ENCODE data around the gene DNASE1L3. TPM values are rescaled to one million over a fixed set of nuclear protein-coding genes. Genes with fewer than 3 reads are reported as not detected.

Gene DNASE1L3
- total and polyA plus RNA-seq, 2 of the 4 experiments (the other 2 are of a cell fraction): not detected

GRCh38 chr3:58242340-58242739 lies 31.6 kb upstream of the DNASE1L3 start:
- H3K4me1 ChIP-seq (ENCODE audit: control insufficient read depth, insufficient read depth, low read length): peaks cover 3% of the 10 kb centered on the region; the same call in 1 of the 2 replicates
- H4K20me1 ChIP-seq (ENCODE audit: insufficient read depth, low read length): peaks cover 12% of the 10 kb centered on the region
- no peaks in the 10 kb centered on the region for H3K9me3 ChIP-seq (ENCODE audit: control insufficient read depth, insufficient read depth, low read length)
- DNase-seq (no peak), ATAC-seq (ENCODE audit: low read depth) (no peak)
- H3K14ac ChIP-seq (replicated peaks; ENCODE audit: low read depth, low read length): no peak overlapping the region
- no peak overlapping the region for H3K56ac ChIP-seq (ENCODE audit: extremely low read depth, insufficient read depth, low read length)
- no peak overlapping the region for H2BK20ac ChIP-seq (ENCODE audit: low read depth, low read length)
- no peak overlapping the region for H2BK15ac ChIP-seq (ENCODE audit: low read depth, low read length)
- dilution Hi-C loops (cut with HindIII; ENCODE audit: low sequenced_read_pairs, unreplicated experiment) (no loop called here), intact Hi-C loops (cut with micrococcal nuclease) (no loop called here), in situ Hi-C loops (cut with MboI; ENCODE audit: low sequenced_read_pairs) (no loop called here)
- WGBS, 2 experiments (ENCODE audit: extremely low coverage in 2 of 2, insufficient read length in 1 of 2): no CpG with 5 or more reads among the region's 1 CpG
- H4K91ac ChIP-seq (ENCODE audit: insufficient read depth, low read depth, low read length): no peak overlapping the region
- TF ChIP-seq NFE2L2 (IDR thresholded peaks at IDR 0.05; ENCODE audit: low read depth, low read length): no peak
- no peak for TF ChIP-seq POLR2A (IDR thresholded peaks at IDR 0.05; ENCODE audit: low read depth, low read length)
- no peak for TF ChIP-seq MXI1 (IDR thresholded peaks at IDR 0.05; ENCODE audit: borderline replicate concordance, low read depth, low read length)
- no peak overlapping the region for H3K4me3 ChIP-seq (ENCODE audit: insufficient read depth, low read depth, low read length)
- H3K27ac ChIP-seq (ENCODE audit: insufficient read depth, low read length): no peak overlapping the region
- H4K8ac ChIP-seq (ENCODE audit: low read depth in 2 of 2, low read length in 2 of 2): no peak overlapping the region
- H3K4me2 ChIP-seq (ENCODE audit: low read depth, low read length): no peak overlapping the region
- ChIA-PET CTCF (interaction anchor here (1.0 kb wide), 1 partner anchor 25 kb away, joined by 3 read pairs; no protein-coding TSS in a partner anchor), POLR2A (ENCODE audit: unreplicated experiment) (no interaction called here)
- no peak overlapping the region for H2BK5ac ChIP-seq (ENCODE audit: low read depth, low read length, poor library complexity, severe bottlenecking)
- no peaks in the 10 kb centered on the region; the same call in 1 of the 2 replicates for H3K36me3 ChIP-seq (ENCODE audit: control insufficient read depth, insufficient read depth, low read length)
- H2AFZ ChIP-seq (replicated peaks; ENCODE audit: low read length, poor library complexity): no peak overlapping the region
- no peak overlapping the region for H3K23ac ChIP-seq (ENCODE audit: low read depth, low read length)
- H2AK5ac ChIP-seq (ENCODE audit: low read depth, low read length): no peak overlapping the region
- H4K5ac ChIP-seq (ENCODE audit: low read depth, low read length): no peak overlapping the region
- H3K79me1 ChIP-seq (ENCODE audit: low read depth in 1 of 2, low read length in 2 of 2): peaks cover 30 to 46% of the 10 kb centered on the region in 2 experiments
- H3K18ac ChIP-seq (ENCODE audit: low read depth, low read length): no peak overlapping the region
- no TSS peak for BruUV-seq (replicated peaks)
- H3K9ac ChIP-seq (ENCODE audit: low read depth, low read length): no peak overlapping the region
- H2BK120ac ChIP-seq (ENCODE audit: low read depth, low read length): no peak overlapping the region
- H3K9me1 ChIP-seq (ENCODE audit: insufficient read depth, low read length): no peaks in the 10 kb centered on the region
- H2AK9ac ChIP-seq (replicated peaks; ENCODE audit: low read depth, low read length, poor library complexity): no peak overlapping the region
- no peaks in the 10 kb centered on the region for H3K27me3 ChIP-seq (ENCODE audit: control insufficient read depth, insufficient read depth, low read length)
- H3K4ac ChIP-seq (ENCODE audit: low read depth, low read length): no peak overlapping the region

Measured in IMR-90 (cell line).